ENCODE data around the gene ANKRD31.
"Not testable (repeated sequence)": the region's sequence is repeated elsewhere in the genome, so short reads cannot be mapped to it uniquely, and the experiment has no call there.

The ANKRD31 gene

GRCh38 chr5:75108515-75108914, 128.2 kb downstream of the ANKRD31 start:
- intact Hi-C loops (cut with DNase I; ENCODE audit: low total_unique reads), result no loop called here
- TF ChIP-seq, protein P1, sequence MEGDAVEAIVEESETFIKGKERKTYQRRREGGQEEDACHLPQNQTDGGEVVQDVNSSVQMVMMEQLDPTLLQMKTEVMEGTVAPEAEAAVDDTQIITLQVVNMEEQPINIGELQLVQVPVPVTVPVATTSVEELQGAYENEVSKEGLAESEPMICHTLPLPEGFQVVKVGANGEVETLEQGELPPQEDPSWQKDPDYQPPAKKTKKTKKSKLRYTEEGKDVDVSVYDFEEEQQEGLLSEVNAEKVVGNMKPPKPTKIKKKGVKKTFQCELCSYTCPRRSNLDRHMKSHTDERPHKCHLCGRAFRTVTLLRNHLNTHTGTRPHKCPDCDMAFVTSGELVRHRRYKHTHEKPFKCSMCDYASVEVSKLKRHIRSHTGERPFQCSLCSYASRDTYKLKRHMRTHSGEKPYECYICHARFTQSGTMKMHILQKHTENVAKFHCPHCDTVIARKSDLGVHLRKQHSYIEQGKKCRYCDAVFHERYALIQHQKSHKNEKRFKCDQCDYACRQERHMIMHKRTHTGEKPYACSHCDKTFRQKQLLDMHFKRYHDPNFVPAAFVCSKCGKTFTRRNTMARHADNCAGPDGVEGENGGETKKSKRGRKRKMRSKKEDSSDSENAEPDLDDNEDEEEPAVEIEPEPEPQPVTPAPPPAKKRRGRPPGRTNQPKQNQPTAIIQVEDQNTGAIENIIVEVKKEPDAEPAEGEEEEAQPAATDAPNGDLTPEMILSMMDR (IDR thresholded peaks at IDR 0.05), result no peak
- no peak for DNase-seq
- H3K9me3 ChIP-seq, result no peaks in the 10 kb centered on the region
- no peaks in the 10 kb centered on the region for H3K27me3 ChIP-seq
- no peaks in the 10 kb centered on the region for H3K4me1 ChIP-seq
- no peaks in the 10 kb centered on the region for H3K36me3 ChIP-seq
- no peak overlapping the region for H3K4me3 ChIP-seq
- no peak overlapping the region for H3K27ac ChIP-seq

DNA sequence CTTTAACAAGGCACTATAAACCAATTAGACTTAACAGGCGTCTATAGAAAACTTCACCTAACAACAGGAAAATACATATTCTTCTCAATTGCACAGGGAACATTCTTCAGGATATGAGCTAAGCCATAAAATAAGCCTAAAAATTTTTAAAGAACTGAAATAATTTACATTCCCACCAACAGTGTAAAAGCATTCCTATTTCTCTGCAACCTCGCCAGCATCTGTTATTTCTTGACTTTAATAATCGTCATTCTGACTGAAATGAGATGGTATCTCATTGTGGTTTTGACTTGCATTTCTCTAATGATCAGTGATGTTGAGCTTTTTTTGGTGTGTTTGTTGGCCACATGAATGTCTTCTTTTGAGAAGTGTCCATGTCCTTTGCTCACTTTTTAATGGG, 140.7 kb downstream of the ANKRD31 start:
- H3K27me3 ChIP-seq; H3K4me1 ChIP-seq; H3K9me3 ChIP-seq; H3K27ac ChIP-seq; H3K36me3 ChIP-seq; H3K4me3 ChIP-seq; DNase-seq; intact Hi-C loops (cut with DNase I; ENCODE audit: low total_unique reads): not testable (repeated sequence)

GRCh38 chr5:75091597-75091996, 145.1 kb downstream of the ANKRD31 start:
- intact Hi-C loops (cut with DNase I; ENCODE audit: low total_unique reads), result no loop called here
- no peaks in the 10 kb centered on the region for H3K36me3 ChIP-seq
- H3K9me3 ChIP-seq, result no peaks in the 10 kb centered on the region
- no peak overlapping the region for H3K27ac ChIP-seq
- no peak overlapping the region for H3K4me3 ChIP-seq
- H3K4me1 ChIP-seq, result no peaks in the 10 kb centered on the region
- TF ChIP-seq, protein P1 (IDR thresholded peaks at IDR 0.05), result no peak
- no peak for DNase-seq
- no peaks in the 10 kb centered on the region for H3K27me3 ChIP-seq

DNA sequence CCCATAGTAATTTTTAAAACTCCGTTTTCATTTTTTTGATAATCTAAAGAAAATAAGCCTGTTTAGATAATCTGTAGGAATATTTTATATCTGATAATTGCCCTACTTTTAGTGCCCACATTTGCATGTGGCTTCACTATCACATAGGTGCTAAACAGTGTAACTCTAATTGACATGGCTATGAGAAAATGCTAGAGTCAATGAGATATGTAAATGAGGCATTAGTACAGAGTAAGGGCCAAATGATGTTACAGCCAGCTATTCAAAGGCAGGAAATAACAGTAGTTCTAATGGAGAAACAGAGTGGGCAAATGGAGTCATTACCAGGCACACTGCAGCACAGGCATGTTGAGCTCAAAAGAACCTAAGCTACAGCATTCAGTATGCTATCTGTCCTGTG, 147.0 kb downstream of the ANKRD31 start:
- no peaks in the 10 kb centered on the region for H3K4me1 ChIP-seq
- no peaks in the 10 kb centered on the region for H3K36me3 ChIP-seq
- DNase-seq, result no peak
- no peak overlapping the region for H3K27ac ChIP-seq
- intact Hi-C loops (cut with DNase I; ENCODE audit: low total_unique reads), result no loop called here
- no peak overlapping the region for H3K4me3 ChIP-seq
- TF ChIP-seq, protein P1 (IDR thresholded peaks at IDR 0.05), result no peak
- no peaks in the 10 kb centered on the region for H3K9me3 ChIP-seq
- no peaks in the 10 kb centered on the region for H3K27me3 ChIP-seq

- H3K9me3 ChIP-seq, result no peaks in the 10 kb centered on the region
- no peak overlapping the region for H3K27ac ChIP-seq
These were observed 147.5 kb downstream of the ANKRD31 start for GRCh38 chr5:75089137-75089536.

GRCh38 chr5:75088648-75089047, 148.0 kb downstream of the ANKRD31 start:
- intact Hi-C loops (cut with DNase I; ENCODE audit: low total_unique reads), result no loop called here
- DNase-seq, result no peak
- TF ChIP-seq, protein P1 (IDR thresholded peaks at IDR 0.05), result no peak

More at GRCh38 chr5:75089137-75089536, 147.5 kb downstream of the ANKRD31 start:
- H3K36me3 ChIP-seq, result no peaks in the 10 kb centered on the region
- TF ChIP-seq, protein P1 (IDR thresholded peaks at IDR 0.05), result no peak
- intact Hi-C loops (cut with DNase I; ENCODE audit: low total_unique reads), result no loop called here
- H3K4me3 ChIP-seq, result no peak overlapping the region
- no peaks in the 10 kb centered on the region for H3K27me3 ChIP-seq
- no peak for DNase-seq
- no peaks in the 10 kb centered on the region for H3K4me1 ChIP-seq

More at GRCh38 chr5:75088648-75089047, 148.0 kb downstream of the ANKRD31 start:
- no peaks in the 10 kb centered on the region for H3K36me3 ChIP-seq
- H3K27me3 ChIP-seq, result no peaks in the 10 kb centered on the region
- no peak overlapping the region for H3K27ac ChIP-seq
- H3K4me1 ChIP-seq, result no peaks in the 10 kb centered on the region
- H3K4me3 ChIP-seq, result no peak overlapping the region
- no peaks in the 10 kb centered on the region for H3K9me3 ChIP-seq
